Measurements from ENCODE around the gene MFAP4. TPM values are rescaled to one million over a fixed set of nuclear protein-coding genes. Genes with fewer than 3 reads are reported as not detected.

MFAP4 gene
- total RNA-seq, 1 donor from 2014 or later: 0.93 TPM

DNA sequence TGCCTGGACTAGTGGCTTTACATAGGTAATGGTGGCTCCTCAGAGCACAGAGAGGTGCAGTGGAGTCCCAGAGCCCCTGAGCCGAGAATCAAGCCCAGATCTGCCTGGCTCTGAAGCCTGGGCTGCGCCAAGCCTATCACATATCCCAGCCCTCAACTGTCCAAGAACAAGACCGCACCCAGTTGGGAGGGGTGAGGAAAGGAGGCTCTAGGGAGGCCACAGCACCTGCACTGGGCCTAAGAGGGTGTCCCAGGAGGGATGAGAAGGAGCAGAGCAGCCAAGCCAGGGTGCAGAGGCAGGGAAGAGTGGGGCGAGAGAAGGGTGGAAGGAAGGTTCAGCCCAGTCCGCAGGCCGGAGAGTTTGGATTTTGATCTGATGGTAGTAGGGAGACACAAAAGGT, 23.1 kb upstream of the MFAP4 start:
- Histone ChIP-seq H3K27ac (ENCODE audit: low read depth, low read length) (no peak overlapping the region), H3K9ac (ENCODE audit: low read length) (no peak overlapping the region), H3K36me3 (ENCODE audit: insufficient read depth, low read length) (no peaks in the 10 kb centered on the region), H3K9me3 (ENCODE audit: insufficient read depth, low read depth, low read length) (no peaks in the 10 kb centered on the region), H3K27me3 (ENCODE audit: insufficient read depth, low read length) (no peaks in the 10 kb centered on the region), H3K4me1 (ENCODE audit: insufficient read depth, low read length) (peaks cover 25% of the 10 kb centered on the region), H3K4me3 (ENCODE audit: insufficient read depth, low read depth, low read length) (no peak overlapping the region), H3K4me2 (ENCODE audit: low read length) (peak overlapping the region; percentile 82), H4K20me1 (ENCODE audit: insufficient read depth, low read length) (no peaks in the 10 kb centered on the region), H2AFZ (ENCODE audit: low read depth, low read length) (no peak overlapping the region), H3K79me2 (ENCODE audit: insufficient read depth, low read length) (no peaks in the 10 kb centered on the region)
- no peak for TF ChIP-seq EZH2 (IDR thresholded peaks at IDR 0.05; ENCODE audit: insufficient read depth, low read length)
- TF ChIP-seq, protein P1, sequence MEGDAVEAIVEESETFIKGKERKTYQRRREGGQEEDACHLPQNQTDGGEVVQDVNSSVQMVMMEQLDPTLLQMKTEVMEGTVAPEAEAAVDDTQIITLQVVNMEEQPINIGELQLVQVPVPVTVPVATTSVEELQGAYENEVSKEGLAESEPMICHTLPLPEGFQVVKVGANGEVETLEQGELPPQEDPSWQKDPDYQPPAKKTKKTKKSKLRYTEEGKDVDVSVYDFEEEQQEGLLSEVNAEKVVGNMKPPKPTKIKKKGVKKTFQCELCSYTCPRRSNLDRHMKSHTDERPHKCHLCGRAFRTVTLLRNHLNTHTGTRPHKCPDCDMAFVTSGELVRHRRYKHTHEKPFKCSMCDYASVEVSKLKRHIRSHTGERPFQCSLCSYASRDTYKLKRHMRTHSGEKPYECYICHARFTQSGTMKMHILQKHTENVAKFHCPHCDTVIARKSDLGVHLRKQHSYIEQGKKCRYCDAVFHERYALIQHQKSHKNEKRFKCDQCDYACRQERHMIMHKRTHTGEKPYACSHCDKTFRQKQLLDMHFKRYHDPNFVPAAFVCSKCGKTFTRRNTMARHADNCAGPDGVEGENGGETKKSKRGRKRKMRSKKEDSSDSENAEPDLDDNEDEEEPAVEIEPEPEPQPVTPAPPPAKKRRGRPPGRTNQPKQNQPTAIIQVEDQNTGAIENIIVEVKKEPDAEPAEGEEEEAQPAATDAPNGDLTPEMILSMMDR (IDR thresholded peaks at IDR 0.05; ENCODE audit: insufficient read depth, low read depth, low read length): no peak
- Mint-ChIP-seq H3K27me3 (ENCODE audit: low read depth, unreplicated experiment) (peaks cover 16% of the 10 kb centered on the region), H3K4me3 (ENCODE audit: unreplicated experiment) (peak overlapping the region; percentile 60), H3K4me1 (ENCODE audit: low read depth, unreplicated experiment) (peaks cover 9% of the 10 kb centered on the region), H3K27ac (ENCODE audit: unreplicated experiment) (no peak overlapping the region), H3K9me3 (ENCODE audit: unreplicated experiment) (no peaks in the 10 kb centered on the region), H3K36me3 (ENCODE audit: low read depth, unreplicated experiment) (no peaks in the 10 kb centered on the region)
- FAIRE-seq (no peak), DNase-seq (ENCODE audit: low read depth) (no peak)

DNA sequence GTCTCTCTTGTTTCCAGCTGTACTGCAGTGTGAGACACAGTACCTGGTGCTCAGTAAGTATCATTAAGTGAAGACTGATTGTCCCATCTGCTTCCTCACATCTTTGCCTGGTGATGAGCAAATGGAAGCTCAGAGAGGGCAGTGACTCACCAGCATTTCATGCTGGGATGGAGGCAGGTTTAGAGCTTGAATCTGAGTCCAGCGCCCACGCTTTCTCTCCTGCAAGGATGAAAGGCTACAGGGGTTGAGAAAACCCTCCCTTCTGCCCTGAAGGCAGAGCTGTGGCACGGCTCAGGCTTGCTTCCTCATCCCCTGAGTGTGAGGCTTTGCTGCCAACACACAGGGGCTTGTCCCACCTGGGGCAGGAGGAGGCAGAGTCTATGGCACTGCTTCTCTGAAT, 22.5 kb upstream of the MFAP4 start:
- peaks cover 13% of the 10 kb centered on the region for H3K27me3 Mint-ChIP-seq (ENCODE audit: low read depth, unreplicated experiment)
- H3K4me2 ChIP-seq (ENCODE audit: low read length): peak overlapping the region; percentile 82
- peak; percentile 82 for DNase-seq (ENCODE audit: low read depth)
- H3K9me3 Mint-ChIP-seq (ENCODE audit: unreplicated experiment): no peaks in the 10 kb centered on the region
- peak; percentile 50 for FAIRE-seq
- H3K9me3 ChIP-seq (ENCODE audit: insufficient read depth, low read depth, low read length): no peaks in the 10 kb centered on the region
- H4K20me1 ChIP-seq (ENCODE audit: insufficient read depth, low read length): no peaks in the 10 kb centered on the region
- H3K9ac ChIP-seq (ENCODE audit: low read length): no peak overlapping the region
- H3K36me3 Mint-ChIP-seq (ENCODE audit: low read depth, unreplicated experiment): no peaks in the 10 kb centered on the region
- no peak overlapping the region for H3K4me3 ChIP-seq (ENCODE audit: insufficient read depth, low read depth, low read length)
- H2AFZ ChIP-seq (ENCODE audit: low read depth, low read length): peak overlapping the region; percentile 23
- H3K36me3 ChIP-seq (ENCODE audit: insufficient read depth, low read length): no peaks in the 10 kb centered on the region
- no peak overlapping the region for H3K4me3 Mint-ChIP-seq (ENCODE audit: unreplicated experiment)
- TF ChIP-seq EZH2 (IDR thresholded peaks at IDR 0.05; ENCODE audit: insufficient read depth, low read length): no peak
- TF ChIP-seq, protein P1 (IDR thresholded peaks at IDR 0.05; ENCODE audit: insufficient read depth, low read depth, low read length): no peak
- no peaks in the 10 kb centered on the region for H3K27me3 ChIP-seq (ENCODE audit: insufficient read depth, low read length)
- H3K27ac Mint-ChIP-seq (ENCODE audit: unreplicated experiment): no peak overlapping the region
- H3K4me1 Mint-ChIP-seq (ENCODE audit: low read depth, unreplicated experiment): peaks cover 9% of the 10 kb centered on the region
- no peaks in the 10 kb centered on the region for H3K79me2 ChIP-seq (ENCODE audit: insufficient read depth, low read length)
- no peak overlapping the region for H3K27ac ChIP-seq (ENCODE audit: low read depth, low read length)
- H3K4me1 ChIP-seq (ENCODE audit: insufficient read depth, low read length): peaks cover 25% of the 10 kb centered on the region

DNA sequence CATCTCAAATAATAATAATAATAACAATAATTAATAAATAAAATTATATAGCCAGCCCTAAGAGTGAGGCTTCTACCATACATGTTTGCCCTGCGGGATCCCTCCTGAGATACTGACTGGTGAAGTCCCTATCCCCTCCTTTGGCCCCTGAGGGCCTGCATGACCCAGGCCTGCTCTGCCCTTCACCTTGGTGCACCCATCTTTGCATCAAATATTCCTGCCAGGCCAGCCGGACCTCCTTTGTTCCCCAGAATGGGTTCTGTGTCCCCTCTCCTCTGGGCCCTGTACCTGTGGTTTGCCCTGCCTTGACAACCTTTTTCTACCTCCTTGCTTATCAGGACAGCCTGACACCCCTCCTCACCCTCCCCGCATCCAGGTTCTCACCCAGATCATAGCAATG, 22.1 kb upstream of the MFAP4 start:
- FAIRE-seq: no peak
- Histone ChIP-seq H3K9ac (ENCODE audit: low read length) (no peak overlapping the region), H4K20me1 (ENCODE audit: insufficient read depth, low read length) (no peaks in the 10 kb centered on the region), H3K27ac (ENCODE audit: low read depth, low read length) (no peak overlapping the region), H3K79me2 (ENCODE audit: insufficient read depth, low read length) (no peaks in the 10 kb centered on the region), H3K4me3 (ENCODE audit: insufficient read depth, low read depth, low read length) (no peak overlapping the region), H2AFZ (ENCODE audit: low read depth, low read length) (peak overlapping the region; percentile 23), H3K4me2 (ENCODE audit: low read length) (peak overlapping the region; percentile 82), H3K4me1 (ENCODE audit: insufficient read depth, low read length) (peaks cover 25% of the 10 kb centered on the region), H3K36me3 (ENCODE audit: insufficient read depth, low read length) (no peaks in the 10 kb centered on the region), H3K27me3 (ENCODE audit: insufficient read depth, low read length) (no peaks in the 10 kb centered on the region), H3K9me3 (ENCODE audit: insufficient read depth, low read depth, low read length) (no peaks in the 10 kb centered on the region)
- no peaks in the 10 kb centered on the region for H3K9me3 Mint-ChIP-seq (ENCODE audit: unreplicated experiment)
- H3K27ac Mint-ChIP-seq (ENCODE audit: unreplicated experiment): no peak overlapping the region
- no peak for TF ChIP-seq EZH2 (IDR thresholded peaks at IDR 0.05; ENCODE audit: insufficient read depth, low read length)
- TF ChIP-seq, protein P1 (IDR thresholded peaks at IDR 0.05; ENCODE audit: insufficient read depth, low read depth, low read length): no peak
- no peak for DNase-seq (ENCODE audit: low read depth)
- H3K27me3 Mint-ChIP-seq (ENCODE audit: low read depth, unreplicated experiment): peaks cover 13% of the 10 kb centered on the region
- H3K36me3 Mint-ChIP-seq (ENCODE audit: low read depth, unreplicated experiment): no peaks in the 10 kb centered on the region
- peaks cover 9% of the 10 kb centered on the region for H3K4me1 Mint-ChIP-seq (ENCODE audit: low read depth, unreplicated experiment)
- H3K4me3 Mint-ChIP-seq (ENCODE audit: unreplicated experiment): no peak overlapping the region

Data from astrocyte (in vitro differentiated cells and primary cell).